ENCODE data around the gene IL10RA.

- TF ChIP-seq, protein P1, sequence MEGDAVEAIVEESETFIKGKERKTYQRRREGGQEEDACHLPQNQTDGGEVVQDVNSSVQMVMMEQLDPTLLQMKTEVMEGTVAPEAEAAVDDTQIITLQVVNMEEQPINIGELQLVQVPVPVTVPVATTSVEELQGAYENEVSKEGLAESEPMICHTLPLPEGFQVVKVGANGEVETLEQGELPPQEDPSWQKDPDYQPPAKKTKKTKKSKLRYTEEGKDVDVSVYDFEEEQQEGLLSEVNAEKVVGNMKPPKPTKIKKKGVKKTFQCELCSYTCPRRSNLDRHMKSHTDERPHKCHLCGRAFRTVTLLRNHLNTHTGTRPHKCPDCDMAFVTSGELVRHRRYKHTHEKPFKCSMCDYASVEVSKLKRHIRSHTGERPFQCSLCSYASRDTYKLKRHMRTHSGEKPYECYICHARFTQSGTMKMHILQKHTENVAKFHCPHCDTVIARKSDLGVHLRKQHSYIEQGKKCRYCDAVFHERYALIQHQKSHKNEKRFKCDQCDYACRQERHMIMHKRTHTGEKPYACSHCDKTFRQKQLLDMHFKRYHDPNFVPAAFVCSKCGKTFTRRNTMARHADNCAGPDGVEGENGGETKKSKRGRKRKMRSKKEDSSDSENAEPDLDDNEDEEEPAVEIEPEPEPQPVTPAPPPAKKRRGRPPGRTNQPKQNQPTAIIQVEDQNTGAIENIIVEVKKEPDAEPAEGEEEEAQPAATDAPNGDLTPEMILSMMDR (IDR thresholded peaks at IDR 0.05): no peak
- TF ChIP-seq POLR2A (IDR thresholded peaks at IDR 0.05): no peak
Measured at GRCh38 chr11:117980720-117981119, 5.5 kb upstream of the IL10RA start.
